Kidney epithelial cell (primary cell): Measurements from ENCODE around the gene TGDS. TPM values are rescaled to one million over a fixed set of nuclear protein-coding genes. Genes with fewer than 3 reads are reported as not detected.

Source experiments
- DNase-seq: peaks from one replicate; pipeline ENCODE4 v3.0.0-alpha.2; 2010; ENCODE audit warnings: low read depth
- H3K27me3 ChIP-seq: 2 replicates; pipeline ENCODE4 v1.6.0; 2011; ENCODE audit warnings: low read length; ENCODE audit not compliant: control insufficient read depth, insufficient read depth
- H3K36me3 ChIP-seq: 2 replicates; pipeline ENCODE4 v1.5.1; 2011; ENCODE audit warnings: low read length; ENCODE audit not compliant: control insufficient read depth, insufficient read depth
- H3K4me3 ChIP-seq: 2 replicates; pipeline ENCODE4 v1.5.1; 2011; ENCODE audit warnings: low read depth, mild to moderate bottlenecking, control low read depth, low read length
- CTCF ChIP-seq: IDR thresholded peaks from 2 replicates; pipeline ENCODE4 v1.5.1; 2011; ENCODE audit warnings: mild to moderate bottlenecking, moderate library complexity, low read length, control low read depth, inconsistent platforms; ENCODE audit not compliant: insufficient read depth, poor library complexity, severe bottlenecking
- total RNA-seq: library from RNA; depleted of rRNA; stranded (reverse); fragments of >200 nt; gene quantifications from 2 replicates; pipeline ENCODE4 v1.2.3, GENCODE V29; 2015

Gene TGDS
- total RNA-seq, 1 donor from 2014 or later = 14.3 TPM

GRCh38 chr13:94525781-94526180, 70.2 kb downstream of the TGDS start:
- no peak for DNase-seq
- Histone ChIP-seq H3K27me3 (no peaks in the 10 kb centered on the region), H3K36me3 (no peaks in the 10 kb centered on the region), H3K4me3 (no peak overlapping the region)
- TF ChIP-seq CTCF = no peak

GRCh38 chr13:94524407-94524806, 71.5 kb downstream of the TGDS start:
- Histone ChIP-seq H3K36me3 (no peaks in the 10 kb centered on the region), H3K27me3 (no peaks in the 10 kb centered on the region), H3K4me3 (no peak overlapping the region)
- no peak for TF ChIP-seq CTCF
- no peak for DNase-seq

Other genes with a start within 250 kb of the TGDS start
- 0.08 TPM in 1 of 2 replicates, not detected in the other for gene DCT, start 116.5 kb downstream of the TGDS start, total RNA-seq
- gene GPR180, start 5.7 kb upstream of the TGDS start, total RNA-seq = 7.1 and 7.5 TPM in 2 replicates
- gene SOX21, start 116.4 kb upstream of the TGDS start, total RNA-seq = not detected in 2 replicates